ENCODE measurements around the gene SERAC1. TPM values are rescaled to one million over a fixed set of nuclear protein-coding genes. Genes with fewer than 3 reads are reported as not detected.

Gene SERAC1
- total and polyA plus RNA-seq, 2 donors from 2014 or later, result 5.8 to 6.7 TPM

- Histone ChIP-seq H3K9me3 (ENCODE audit: control insufficient read depth in 2 of 3, insufficient read depth in 1 of 3, low read length in 3 of 3) (no peaks in the 10 kb centered on the region), H3K4me3 (ENCODE audit: low read length in 3 of 3) (no peak overlapping the region), H3K27me3 (ENCODE audit: control insufficient read depth, insufficient read depth, low read length) (no peaks in the 10 kb centered on the region), H3K36me3 (ENCODE audit: control insufficient read depth in 2 of 3, insufficient read depth in 3 of 3, low read length in 3 of 3) (peaks cover 0 to 6% (median 5%) of the 10 kb centered on the region in 3 donors), H3K9ac (ENCODE audit: low read length in 3 of 3) (no peak overlapping the region), H3K4me1 (ENCODE audit: control insufficient read depth in 2 of 3, insufficient read depth in 2 of 3, low read depth in 1 of 3, low read length in 3 of 3) (no peaks in the 10 kb centered on the region), H3K27ac (ENCODE audit: low read depth in 2 of 2, low read length in 2 of 2) (no peak overlapping the region)
- intact Hi-C loops (cut with DNase I), result no loop called here
- FAIRE-seq, result no peak
- TF ChIP-seq CTCF (IDR thresholded peaks at IDR 0.05; ENCODE audit: borderline replicate concordance, extremely low read depth, insufficient read depth), result no peak
- DNase-seq, result no peak
Observed at GRCh38 chr6:158111987-158112386, 56.1 kb downstream of the SERAC1 start.

- DNase-seq (no peak), FAIRE-seq (no peak)
- H3K4me1 ChIP-seq (ENCODE audit: control insufficient read depth in 2 of 3, insufficient read depth in 2 of 3, low read depth in 1 of 3, low read length in 3 of 3), result no peaks in the 10 kb centered on the region
- intact Hi-C loops (cut with DNase I), result no loop called here
- H3K4me3 ChIP-seq (ENCODE audit: low read length in 3 of 3), result no peak overlapping the region
- no peak for TF ChIP-seq CTCF (IDR thresholded peaks at IDR 0.05; ENCODE audit: borderline replicate concordance, extremely low read depth, insufficient read depth)
- peaks cover 0 to 6% (median 5%) of the 10 kb centered on the region in 3 donors for H3K36me3 ChIP-seq (ENCODE audit: control insufficient read depth in 2 of 3, insufficient read depth in 3 of 3, low read length in 3 of 3)
- no peaks in the 10 kb centered on the region for H3K27me3 ChIP-seq (ENCODE audit: control insufficient read depth, insufficient read depth, low read length)
- H3K27ac ChIP-seq (ENCODE audit: low read depth in 2 of 2, low read length in 2 of 2), result no peak overlapping the region
- H3K9me3 ChIP-seq (ENCODE audit: control insufficient read depth in 2 of 3, insufficient read depth in 1 of 3, low read length in 3 of 3), result no peaks in the 10 kb centered on the region
- no peak overlapping the region for H3K9ac ChIP-seq (ENCODE audit: low read length in 3 of 3)
Observed at GRCh38 chr6:158110986-158111385, 57.1 kb downstream of the SERAC1 start.

GRCh38 chr6:158109748-158110147, 58.3 kb downstream of the SERAC1 start:
- no peak for FAIRE-seq
- peaks cover 0 to 6% (median 2%) of the 10 kb centered on the region in 3 donors for H3K36me3 ChIP-seq (ENCODE audit: control insufficient read depth in 2 of 3, insufficient read depth in 3 of 3, low read length in 3 of 3)

More at GRCh38 chr6:158109748-158110147, 58.3 kb downstream of the SERAC1 start:
- no peak overlapping the region for H3K4me3 ChIP-seq (ENCODE audit: low read length in 3 of 3)
- no peak overlapping the region for H3K9ac ChIP-seq (ENCODE audit: low read length in 3 of 3)
- DNase-seq, result no peak
- H3K9me3 ChIP-seq (ENCODE audit: control insufficient read depth in 2 of 3, insufficient read depth in 1 of 3, low read length in 3 of 3), result no peaks in the 10 kb centered on the region
- no peaks in the 10 kb centered on the region for H3K4me1 ChIP-seq (ENCODE audit: control insufficient read depth in 2 of 3, insufficient read depth in 2 of 3, low read depth in 1 of 3, low read length in 3 of 3)
- TF ChIP-seq CTCF (IDR thresholded peaks at IDR 0.05; ENCODE audit: borderline replicate concordance, extremely low read depth, insufficient read depth), result no peak
- intact Hi-C loops (cut with DNase I), result no loop called here
- H3K27me3 ChIP-seq (ENCODE audit: control insufficient read depth, insufficient read depth, low read length), result no peaks in the 10 kb centered on the region
- no peak overlapping the region for H3K27ac ChIP-seq (ENCODE audit: low read depth in 2 of 2, low read length in 2 of 2)

Data from kidney (tissue), 14 donors.